Measurements from ENCODE around the gene C1R. TPM values are rescaled to one million over a fixed set of nuclear protein-coding genes. Genes with fewer than 3 reads are reported as not detected.

The C1R gene
- total RNA-seq: 100 to 1,000 TPM; 245 to 447 (median 372) TPM
- 201 TPM for polyA plus RNA-seq
- long read RNA-seq, donor 1, transcript C1R-215 (11 exons, 2,508 nt): major isoform, 361 of 602 reads
- long read RNA-seq, donor 1, partial matches to known transcripts: 197 of 602 reads
- long read RNA-seq, donor 1, other reads (novel, unspliced or antisense): 36 of 602 reads
- long read RNA-seq, donor 2, transcript C1R-215 (11 exons, 2,508 nt): major isoform, 171 of 245 reads
- long read RNA-seq, donor 2, partial matches to known transcripts: 62 of 245 reads
- long read RNA-seq, donor 2, other reads (novel, unspliced or antisense): 7 of 245 reads
- long read RNA-seq, donor 3, transcript C1R-215 (11 exons, 2,508 nt): major isoform, 706 of 960 reads
- long read RNA-seq, donor 3, transcript C1R-202 (11 exons, 2,347 nt): minor isoform, 14 of 960 reads
- long read RNA-seq, donor 3, partial matches to known transcripts: 216 of 960 reads
- long read RNA-seq, donor 3, other reads (novel, unspliced or antisense): 23 of 960 reads
- long read RNA-seq, donor 4, transcript C1R-215 (11 exons, 2,508 nt): major isoform, 132 of 193 reads
- long read RNA-seq, donor 4, partial matches to known transcripts: 47 of 193 reads
- long read RNA-seq, donor 4, other reads (novel, unspliced or antisense): 10 of 193 reads

- WGBS: 20% methylated on average over 16 of the region's 16 CpGs
- intact Hi-C loops (cut with DNase I): no loop called here
- Histone ChIP-seq H3K4me3 (ENCODE audit: low read length) (peak within 1 kb of the TSS; percentile 42), H3K4me1 (ENCODE audit: control insufficient read depth, insufficient read depth, low read length) (no peaks in the 10 kb centered on the region), H3K27ac (ENCODE audit: low read length) (peak within 1 kb of the TSS; percentile 64), H3K9me3 (ENCODE audit: control insufficient read depth, low read length) (no peaks in the 10 kb centered on the region), H3K27me3 (ENCODE audit: control insufficient read depth, insufficient read depth) (no peaks in the 10 kb centered on the region)
- peak; percentile 82 to 92 (median 90) for DNase-seq
- ATAC-seq: peak; percentile 85 to 89
These were observed at the start of gene C1R for GRCh38 chr12:7092229-7092985. Gene C1R, minus strand, starts transcription at chr12:7092445. Its CDS starts 57 bp downstream, at chr12:7092388.

GRCh38 chr12:7141351-7142005, 49.2 kb upstream of the C1R start:
- DNase-seq (no peak), ATAC-seq (no peak)
- Histone ChIP-seq H3K4me3 (ENCODE audit: low read length) (no peak overlapping the region), H3K9me3 (ENCODE audit: control insufficient read depth, low read length) (no peaks in the 10 kb centered on the region), H3K27ac (ENCODE audit: low read length) (no peak overlapping the region), H3K4me1 (ENCODE audit: control insufficient read depth, insufficient read depth, low read length) (no peaks in the 10 kb centered on the region), H3K27me3 (ENCODE audit: control insufficient read depth, insufficient read depth) (no peaks in the 10 kb centered on the region)
- WGBS: 87% methylated on average over 7 of the region's 7 CpGs
- intact Hi-C loops (cut with DNase I): no loop called here

DNA sequence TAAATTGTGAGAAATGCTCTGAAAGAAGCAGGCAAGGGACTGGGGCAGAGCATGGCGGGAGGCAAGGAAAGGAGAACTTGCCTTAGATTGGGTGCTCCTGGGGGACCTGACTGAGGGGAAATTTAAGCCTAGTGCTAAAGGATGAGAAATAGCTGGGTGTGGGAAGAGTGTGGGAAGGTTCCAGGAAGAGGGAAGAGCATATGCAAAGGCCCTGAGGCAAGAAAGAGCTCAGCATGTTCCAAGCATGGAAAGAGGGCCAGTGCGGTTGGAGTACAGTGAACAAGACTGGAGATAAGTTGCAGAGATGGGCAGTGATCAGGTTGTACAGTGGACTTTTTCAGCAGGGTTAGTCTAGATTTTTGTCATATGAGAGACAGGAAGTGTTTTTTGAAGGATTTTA, 47.0 kb upstream of the C1R start:
- WGBS: 96% methylated on average over 2 of the region's 2 CpGs
- DNase-seq (no peak), ATAC-seq (no peak)
- Histone ChIP-seq H3K4me3 (ENCODE audit: low read length) (no peak overlapping the region), H3K27ac (ENCODE audit: low read length) (no peak overlapping the region), H3K4me1 (ENCODE audit: control insufficient read depth, insufficient read depth, low read length) (no peaks in the 10 kb centered on the region), H3K27me3 (ENCODE audit: control insufficient read depth, insufficient read depth) (no peaks in the 10 kb centered on the region), H3K9me3 (ENCODE audit: control insufficient read depth, low read length) (no peaks in the 10 kb centered on the region)
- intact Hi-C loops (cut with DNase I): no loop called here

DNA sequence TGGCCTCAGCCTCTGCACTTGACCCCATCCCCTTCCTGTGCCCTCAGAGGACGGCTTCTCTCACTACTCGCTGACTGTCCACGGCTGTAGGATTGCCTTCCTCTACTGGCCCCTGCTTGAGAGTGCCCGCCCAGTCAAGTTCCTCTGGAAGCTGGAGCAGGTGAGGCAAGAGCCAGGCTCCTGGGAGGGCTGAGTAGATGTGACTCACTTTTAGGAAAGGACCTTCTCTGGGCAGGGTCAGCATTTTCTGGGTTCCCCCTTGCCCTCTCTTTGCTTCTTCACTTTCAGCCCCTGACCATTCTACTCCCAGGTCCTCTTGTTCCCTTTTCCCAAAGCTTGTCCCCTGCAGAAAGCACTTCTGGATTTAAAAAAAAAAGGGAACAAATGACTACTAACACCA, 45.7 kb upstream of the C1R start:
- no peak for DNase-seq
- H3K4me1 ChIP-seq (ENCODE audit: control insufficient read depth, insufficient read depth, low read length): no peaks in the 10 kb centered on the region
- ATAC-seq: no peak
- intact Hi-C loops (cut with DNase I): no loop called here
- no peak overlapping the region for H3K4me3 ChIP-seq (ENCODE audit: low read length)
- 61% methylated on average over 4 of the region's 4 CpGs for WGBS
- no peaks in the 10 kb centered on the region for H3K27me3 ChIP-seq (ENCODE audit: control insufficient read depth, insufficient read depth)
- no peak overlapping the region for H3K27ac ChIP-seq (ENCODE audit: low read length)
- no peaks in the 10 kb centered on the region for H3K9me3 ChIP-seq (ENCODE audit: control insufficient read depth, low read length)

GRCh38 chr12:7136676-7137075, 44.4 kb upstream of the C1R start:
- H3K27ac ChIP-seq (ENCODE audit: low read length): no peak overlapping the region
- ATAC-seq: no peak
- H3K4me3 ChIP-seq (ENCODE audit: low read length): no peak overlapping the region
- H3K27me3 ChIP-seq (ENCODE audit: control insufficient read depth, insufficient read depth): no peaks in the 10 kb centered on the region
- H3K9me3 ChIP-seq (ENCODE audit: control insufficient read depth, low read length): no peaks in the 10 kb centered on the region
- WGBS: 91% methylated on average over 3 of the region's 3 CpGs
- intact Hi-C loops (cut with DNase I): no loop called here
- DNase-seq: peak in 1 of 3 donors; percentile 34
- H3K4me1 ChIP-seq (ENCODE audit: control insufficient read depth, insufficient read depth, low read length): no peaks in the 10 kb centered on the region

- WGBS: 93% methylated on average over 7 of the region's 7 CpGs
- intact Hi-C loops (cut with DNase I): no loop called here
- no peak overlapping the region for H3K4me3 ChIP-seq (ENCODE audit: low read length)
- H3K9me3 ChIP-seq (ENCODE audit: control insufficient read depth, low read length): no peaks in the 10 kb centered on the region
- no peaks in the 10 kb centered on the region for H3K4me1 ChIP-seq (ENCODE audit: control insufficient read depth, insufficient read depth, low read length)
- no peak overlapping the region for H3K27ac ChIP-seq (ENCODE audit: low read length)
- no peaks in the 10 kb centered on the region for H3K27me3 ChIP-seq (ENCODE audit: control insufficient read depth, insufficient read depth)
- DNase-seq (no peak), ATAC-seq (no peak)
These were observed 43.8 kb upstream of the C1R start for GRCh38 chr12:7136071-7136470.

GRCh38 chr12:7134396-7135166, 42.3 kb upstream of the C1R start:
- WGBS: 81% methylated on average over 12 of the region's 12 CpGs
- Histone ChIP-seq H3K9me3 (ENCODE audit: control insufficient read depth, low read length) (no peaks in the 10 kb centered on the region), H3K27ac (ENCODE audit: low read length) (no peak overlapping the region), H3K27me3 (ENCODE audit: control insufficient read depth, insufficient read depth) (no peaks in the 10 kb centered on the region), H3K4me1 (ENCODE audit: control insufficient read depth, insufficient read depth, low read length) (no peaks in the 10 kb centered on the region), H3K4me3 (ENCODE audit: low read length) (no peak overlapping the region)
- DNase-seq (no peak), ATAC-seq (no peak)
- intact Hi-C loops (cut with DNase I): no loop called here

DNA sequence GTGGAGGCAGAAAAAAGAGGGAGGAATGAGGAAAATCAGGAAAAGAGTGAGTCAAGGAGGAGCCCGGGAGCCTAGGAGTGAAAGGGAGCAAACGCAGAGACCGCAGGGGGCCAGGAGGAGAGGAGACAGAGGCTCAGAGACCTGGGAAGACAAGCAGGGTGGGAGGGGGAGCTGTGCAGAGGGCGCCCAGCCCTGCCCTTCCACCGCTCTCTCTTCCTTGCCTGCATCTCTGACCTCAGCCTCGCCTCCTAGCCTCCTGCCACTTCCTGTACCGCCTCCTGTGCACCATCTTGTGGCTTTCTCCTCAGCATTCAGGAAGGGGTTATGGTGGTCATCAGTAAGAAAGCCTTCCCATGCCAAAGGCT, 39.2 kb upstream of the C1R start:
- WGBS: 53% methylated on average over 7 of the region's 7 CpGs
- no peak overlapping the region for H3K4me3 ChIP-seq (ENCODE audit: low read length)
- no peak overlapping the region for H3K27ac ChIP-seq (ENCODE audit: low read length)
- intact Hi-C loops (cut with DNase I): no loop called here
- no peaks in the 10 kb centered on the region for H3K9me3 ChIP-seq (ENCODE audit: control insufficient read depth, low read length)
- no peaks in the 10 kb centered on the region for H3K27me3 ChIP-seq (ENCODE audit: control insufficient read depth, insufficient read depth)
- DNase-seq (no peak), ATAC-seq (no peak)
- peaks cover 12% of the 10 kb centered on the region for H3K4me1 ChIP-seq (ENCODE audit: control insufficient read depth, insufficient read depth, low read length)

DNA sequence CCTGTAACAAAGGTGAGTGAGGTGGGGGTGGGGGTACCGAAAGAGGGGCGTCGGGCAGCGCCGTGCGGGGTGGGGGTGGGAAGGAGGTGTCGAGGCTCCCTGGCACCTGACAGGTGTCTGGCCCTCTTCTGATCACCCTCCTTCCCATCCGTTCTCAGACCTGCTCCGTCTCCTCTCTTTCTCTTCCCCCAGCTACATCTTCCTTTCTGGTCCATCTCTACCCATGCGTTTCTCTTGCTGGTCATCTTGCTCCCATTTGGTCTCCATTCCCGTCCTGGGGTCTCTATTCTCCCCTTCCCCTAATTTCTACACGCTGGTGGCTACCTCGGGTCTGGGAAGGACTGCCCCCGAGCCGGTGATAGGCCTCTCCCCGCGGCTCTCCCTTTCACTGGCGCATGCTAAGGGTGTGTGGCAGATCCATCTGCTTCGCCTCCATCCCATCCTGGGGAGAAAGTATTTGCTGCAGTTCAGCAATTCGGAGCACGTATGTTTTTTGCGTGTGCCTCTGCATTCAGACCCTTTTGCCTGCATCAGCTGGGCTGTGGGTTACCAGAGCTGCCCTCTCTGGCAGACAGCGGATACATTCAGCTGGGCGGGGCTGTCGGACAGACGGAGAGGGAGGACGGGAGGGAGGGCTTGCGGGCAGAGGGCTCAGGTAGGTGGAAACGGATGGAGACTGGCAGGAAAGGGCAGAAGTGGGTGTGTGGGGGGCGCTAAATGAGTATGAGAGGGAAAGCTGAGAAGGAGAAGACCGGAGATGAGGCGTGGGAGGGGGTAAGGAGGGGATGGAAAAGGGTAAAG, 38.7 kb upstream of the C1R start:
- Histone ChIP-seq H3K9me3 (ENCODE audit: control insufficient read depth, low read length) (no peaks in the 10 kb centered on the region), H3K27ac (ENCODE audit: low read length) (peak overlapping the region; percentile 14)
- intact Hi-C loops (cut with DNase I): no loop called here

More for the DNA sequence above, 38.7 kb upstream of the C1R start:
- ATAC-seq: peak; percentile 49 to 50
- no peaks in the 10 kb centered on the region for H3K27me3 ChIP-seq (ENCODE audit: control insufficient read depth, insufficient read depth)
- 3% methylated on average over 32 of the region's 32 CpGs for WGBS
- DNase-seq: peak in 2 of 3 donors; percentile 76 to 81
- H3K4me1 ChIP-seq (ENCODE audit: control insufficient read depth, insufficient read depth, low read length): peaks cover 12% of the 10 kb centered on the region
- peak overlapping the region; percentile 83 for H3K4me3 ChIP-seq (ENCODE audit: low read length)
